Hematopoietic multipotent progenitor cell (in vitro differentiated cells): ENCODE measurements around the gene RCCD1. TPM values are rescaled to one million over a fixed set of nuclear protein-coding genes. Genes with fewer than 3 reads are reported as not detected.

Experiments used
- DNase-seq, 3 donors: peaks; one replicate each; pipeline ENCODE4 v3.0.0-alpha.2; 2011 to 2015; ENCODE audit warnings: low read depth in 2 of 3, low spot score in 2 of 3
- total RNA-seq: library from RNA; depleted of rRNA; stranded (reverse); fragments of >200 nt; gene quantifications from one replicate; pipeline ENCODE4 v1.2.3, GENCODE V29; 2012

RCCD1 gene
- total RNA-seq, 1 donor = 13.7 TPM

- DNase-seq = no peak
Measured at GRCh38 chr15:90960298-90961091, 5.8 kb downstream of the RCCD1 start.

- no peak for DNase-seq
Measured at GRCh38 chr15:90962021-90962420, 7.3 kb downstream of the RCCD1 start.

GRCh38 chr15:90966262-90966661, 11.6 kb downstream of the RCCD1 start:
- DNase-seq = no peak

GRCh38 chr15:90967206-90967605, 12.5 kb downstream of the RCCD1 start:
- DNase-seq = no peak

DNA sequence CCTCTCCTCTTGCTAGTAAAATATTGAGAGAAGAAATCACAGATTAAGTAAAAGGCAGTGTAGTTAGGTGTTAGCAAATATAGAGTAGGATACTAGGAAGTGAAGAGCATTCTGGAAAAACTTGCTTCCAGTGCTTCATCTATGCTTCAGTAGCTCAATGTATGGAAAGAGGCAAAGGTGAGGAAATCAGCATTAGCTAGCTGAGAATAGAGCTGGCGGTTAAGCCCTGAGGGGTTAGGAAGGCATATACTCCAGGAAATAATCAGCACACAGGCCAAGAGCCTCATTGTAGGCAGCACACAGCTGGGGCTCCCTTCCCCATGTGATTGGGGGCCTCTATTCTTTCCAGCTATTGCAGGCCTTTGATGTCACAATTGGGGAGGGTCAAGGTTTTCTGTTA, 13.8 kb downstream of the RCCD1 start:
- DNase-seq = no peak

- no peak for DNase-seq
Measured at GRCh38 chr15:90970274-90970673, 15.6 kb downstream of the RCCD1 start.

GRCh38 chr15:90972133-90972532, 17.4 kb downstream of the RCCD1 start:
- no peak for DNase-seq

GRCh38 chr15:90974216-90974615, 19.5 kb downstream of the RCCD1 start:
- DNase-seq = no peak

DNA sequence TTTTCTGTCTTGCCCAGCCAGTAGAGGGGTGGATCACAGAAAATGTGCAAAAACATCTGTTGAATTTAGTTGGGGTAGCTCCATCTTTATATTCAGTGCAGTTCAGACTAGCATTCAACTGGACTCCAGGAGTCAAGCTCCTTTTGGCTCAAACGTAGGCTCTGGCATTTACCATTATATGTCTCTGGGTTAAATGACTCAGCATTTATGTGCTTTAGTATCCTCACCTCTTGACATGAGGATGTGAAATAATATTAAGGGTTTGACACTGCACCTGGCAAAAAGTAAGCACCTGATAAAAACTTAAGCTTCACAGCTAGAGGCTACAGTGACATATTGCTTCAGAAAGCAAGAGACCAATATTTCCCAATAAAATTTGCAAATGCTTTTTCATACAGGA, 24.9 kb downstream of the RCCD1 start:
- DNase-seq = no peak

DNA sequence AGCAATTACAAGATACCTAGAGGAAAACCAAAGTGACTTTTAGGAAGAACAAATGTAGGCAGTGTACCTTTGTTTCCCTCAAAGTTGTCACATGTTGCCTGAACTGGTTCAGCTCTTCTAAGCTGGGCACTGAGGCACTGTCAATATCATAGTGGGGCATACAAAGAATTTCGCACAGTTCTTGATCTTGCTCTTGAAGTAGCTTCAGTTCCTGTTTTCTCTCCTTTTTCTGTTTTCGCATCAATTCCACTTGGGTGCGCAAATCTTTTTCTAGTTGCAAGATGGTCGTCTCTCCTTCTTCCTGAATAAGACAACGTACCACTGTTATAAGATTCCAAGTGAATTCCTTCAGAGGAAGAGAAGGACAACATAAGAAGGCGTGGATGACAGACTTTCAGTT, 27.0 kb downstream of the RCCD1 start:
- no peak for DNase-seq

DNA sequence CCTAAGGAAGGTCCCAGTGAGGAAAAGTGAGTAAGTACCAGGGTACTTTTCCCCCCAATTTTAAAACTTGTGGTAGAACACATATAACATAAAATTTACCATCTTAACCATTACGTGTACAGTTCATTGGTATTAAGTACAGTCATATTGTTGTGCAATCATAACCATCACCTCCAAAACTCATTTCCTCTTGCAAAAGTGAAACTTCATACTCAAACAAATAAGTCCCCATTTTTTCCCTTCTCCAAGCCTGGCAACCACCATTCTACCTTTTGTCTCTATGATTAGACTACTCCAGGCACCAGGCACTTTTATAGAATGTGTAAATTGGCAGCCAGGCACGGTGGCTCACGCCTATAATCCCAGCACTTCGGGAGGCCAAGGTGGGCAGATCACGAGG, 27.5 kb downstream of the RCCD1 start:
- peak in 1 of 3 donors; percentile 22 for DNase-seq

DNA sequence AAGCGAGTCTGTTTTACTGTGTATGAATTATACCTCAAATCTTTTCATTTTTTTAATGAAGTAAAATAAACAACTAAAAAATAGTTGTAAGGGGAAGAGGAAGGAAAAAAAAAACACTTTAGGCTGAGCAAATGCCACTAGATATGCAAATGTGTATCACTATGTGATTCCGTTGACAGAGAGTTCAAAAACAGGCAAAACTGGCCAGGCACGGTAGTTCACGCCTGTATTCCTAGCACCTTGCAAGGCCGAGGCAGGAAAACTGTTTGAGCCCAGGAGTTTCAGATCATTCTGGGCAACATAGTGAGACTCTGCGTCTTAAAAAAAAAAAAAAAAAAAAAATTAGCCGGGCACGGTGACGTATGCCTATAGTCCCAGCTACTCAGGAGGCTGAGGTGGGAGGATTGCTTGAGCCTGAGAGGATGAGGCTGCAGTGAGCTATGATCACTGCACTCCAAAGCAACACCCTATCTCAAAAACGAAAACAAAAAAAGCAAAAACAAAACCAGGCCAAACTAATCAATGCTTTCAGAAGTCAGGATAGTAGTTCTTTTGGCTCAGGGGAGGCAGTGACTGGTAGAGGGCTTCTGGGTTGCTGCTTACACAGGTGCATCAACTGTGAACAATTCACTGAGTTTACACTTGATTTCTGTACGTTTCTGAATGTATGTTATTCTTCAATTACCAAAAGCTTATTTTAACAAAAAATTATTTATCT, 32.3 kb downstream of the RCCD1 start:
- no peak for DNase-seq

DNA sequence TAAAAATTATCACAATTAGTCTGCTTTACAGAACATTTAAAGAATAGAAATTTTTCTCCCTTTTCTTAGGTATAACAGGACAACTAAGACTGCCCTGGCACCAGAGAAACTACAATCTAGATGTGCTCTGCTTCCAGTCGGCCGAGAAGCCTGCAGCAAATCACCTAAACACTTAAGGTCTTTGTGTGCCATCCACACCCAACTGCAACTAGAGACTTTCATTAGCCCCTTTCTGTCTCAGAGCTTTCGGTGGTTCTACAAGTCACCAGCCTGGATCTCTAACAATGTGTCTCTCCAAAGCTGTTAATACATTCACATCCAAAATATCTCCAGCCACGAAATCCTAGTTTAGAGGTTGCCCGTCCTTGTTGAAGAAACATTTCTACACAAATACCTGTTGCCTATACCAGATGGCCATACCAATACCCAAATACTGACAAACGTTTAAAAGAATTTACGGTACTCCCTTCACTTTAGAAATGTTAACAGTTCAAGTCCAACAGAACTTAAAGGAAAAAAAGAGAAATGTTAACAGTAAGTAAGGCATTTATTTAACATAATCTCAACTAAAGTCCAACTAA, 33.0 kb downstream of the RCCD1 start:
- no peak for DNase-seq

DNA sequence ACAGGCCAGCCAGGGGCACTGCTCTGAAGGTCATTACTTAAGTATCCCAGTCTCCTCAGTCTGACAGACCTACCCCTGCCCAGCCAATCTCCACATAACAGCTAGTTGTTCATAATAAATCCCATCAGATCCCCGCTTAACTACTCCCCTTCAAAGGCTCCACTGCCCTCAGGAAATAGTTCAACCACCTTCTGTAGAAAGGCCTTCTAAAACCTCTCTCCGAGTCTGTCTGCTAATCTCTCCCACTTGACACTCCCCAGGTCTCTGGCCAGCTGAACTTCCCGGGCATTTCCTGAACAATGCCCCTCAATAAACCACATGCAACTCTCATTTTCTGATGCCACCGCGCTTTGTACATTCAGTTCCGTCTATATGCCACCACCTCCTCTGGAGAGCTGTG, 33.6 kb downstream of the RCCD1 start:
- DNase-seq = peak in 2 of 3 donors; percentile 11 to 30

DNA sequence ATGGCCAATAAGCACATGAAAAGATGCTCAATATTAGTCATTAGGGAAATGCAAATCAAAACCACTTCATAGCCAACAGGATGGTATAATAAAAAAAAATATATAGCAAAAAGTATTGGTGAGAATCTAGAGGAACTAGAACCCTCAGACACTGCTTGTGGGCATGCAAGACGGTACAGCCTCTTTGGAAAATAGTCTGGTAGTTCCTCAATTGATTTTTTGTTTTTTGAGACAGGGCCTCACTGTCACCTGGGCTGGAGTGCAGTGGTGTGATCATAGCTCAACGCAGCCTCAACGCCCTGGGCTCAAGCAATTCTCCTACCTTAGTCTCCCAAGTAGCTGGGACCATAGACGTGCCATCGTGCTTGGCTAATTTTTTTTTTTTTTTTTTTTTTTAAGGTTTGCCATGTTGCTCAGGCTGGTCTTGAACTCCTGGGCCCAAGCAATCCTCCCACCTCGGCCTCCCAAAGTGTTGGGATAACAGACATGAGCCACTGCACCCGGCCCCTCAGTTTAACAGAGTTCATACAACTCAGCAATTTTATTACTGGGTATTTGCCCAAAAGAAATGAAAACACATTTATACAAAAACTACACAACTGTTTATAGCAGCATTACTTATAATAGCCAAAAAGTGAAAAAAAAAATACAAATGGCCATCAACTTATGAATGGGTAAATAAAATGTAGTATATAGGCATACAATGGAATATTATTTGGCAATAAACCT, 34.5 kb downstream of the RCCD1 start:
- peak in 1 of 3 donors; percentile 42 for DNase-seq

DNA sequence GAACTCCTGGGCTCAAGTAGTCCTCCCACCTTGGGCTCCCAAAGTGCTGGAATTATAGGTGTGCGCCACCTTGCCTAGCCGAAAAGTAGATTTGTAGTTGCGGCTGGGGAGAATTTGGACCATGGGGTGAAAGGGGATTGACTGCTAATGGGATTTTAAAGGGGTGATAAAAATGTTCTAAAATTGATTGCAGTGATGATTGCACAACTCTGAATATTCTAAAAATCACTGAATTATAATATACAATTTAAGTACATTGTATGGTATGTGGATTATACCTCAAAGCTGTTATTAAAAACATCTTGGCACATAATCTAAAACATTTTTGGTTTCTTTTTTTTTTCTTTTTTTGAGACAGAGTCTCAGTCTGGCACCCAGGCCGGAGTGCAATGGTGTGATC, 35.8 kb downstream of the RCCD1 start:
- no peak for DNase-seq

DNA sequence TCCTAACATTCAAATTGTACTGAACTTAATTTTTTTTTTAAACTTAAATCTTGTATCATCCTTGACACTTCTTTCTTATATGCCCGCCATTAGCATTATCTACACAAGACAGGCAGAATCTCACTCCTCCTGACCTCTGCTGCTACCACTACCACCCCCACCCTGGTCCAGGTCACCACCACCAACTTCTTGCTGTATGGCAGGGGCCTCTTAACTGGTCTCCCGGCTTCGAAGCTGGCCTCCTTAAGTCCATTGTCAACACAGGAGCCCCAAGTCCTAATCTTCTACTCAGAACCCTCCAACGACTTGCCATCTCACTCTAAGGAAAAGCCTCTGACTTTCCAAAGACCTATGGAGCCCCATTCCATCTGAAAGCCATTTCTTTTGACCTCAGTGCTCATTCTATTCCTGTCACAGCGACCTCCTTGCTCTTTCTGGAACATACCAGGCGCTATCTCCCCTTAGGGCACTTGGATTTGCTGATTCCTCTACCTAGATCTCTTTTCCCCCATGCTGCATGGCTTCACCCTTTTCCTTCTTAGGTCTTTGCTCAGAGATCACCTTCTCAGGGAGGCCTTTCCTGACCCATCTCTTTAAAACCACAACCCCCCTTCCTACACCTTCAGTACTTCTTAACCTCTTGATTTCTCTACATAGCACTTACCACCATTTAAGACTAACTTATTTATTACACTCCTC, 37.1 kb downstream of the RCCD1 start:
- no peak for DNase-seq

- DNase-seq = no peak
Measured at GRCh38 chr15:90994059-90994416, 39.4 kb downstream of the RCCD1 start.

DNA sequence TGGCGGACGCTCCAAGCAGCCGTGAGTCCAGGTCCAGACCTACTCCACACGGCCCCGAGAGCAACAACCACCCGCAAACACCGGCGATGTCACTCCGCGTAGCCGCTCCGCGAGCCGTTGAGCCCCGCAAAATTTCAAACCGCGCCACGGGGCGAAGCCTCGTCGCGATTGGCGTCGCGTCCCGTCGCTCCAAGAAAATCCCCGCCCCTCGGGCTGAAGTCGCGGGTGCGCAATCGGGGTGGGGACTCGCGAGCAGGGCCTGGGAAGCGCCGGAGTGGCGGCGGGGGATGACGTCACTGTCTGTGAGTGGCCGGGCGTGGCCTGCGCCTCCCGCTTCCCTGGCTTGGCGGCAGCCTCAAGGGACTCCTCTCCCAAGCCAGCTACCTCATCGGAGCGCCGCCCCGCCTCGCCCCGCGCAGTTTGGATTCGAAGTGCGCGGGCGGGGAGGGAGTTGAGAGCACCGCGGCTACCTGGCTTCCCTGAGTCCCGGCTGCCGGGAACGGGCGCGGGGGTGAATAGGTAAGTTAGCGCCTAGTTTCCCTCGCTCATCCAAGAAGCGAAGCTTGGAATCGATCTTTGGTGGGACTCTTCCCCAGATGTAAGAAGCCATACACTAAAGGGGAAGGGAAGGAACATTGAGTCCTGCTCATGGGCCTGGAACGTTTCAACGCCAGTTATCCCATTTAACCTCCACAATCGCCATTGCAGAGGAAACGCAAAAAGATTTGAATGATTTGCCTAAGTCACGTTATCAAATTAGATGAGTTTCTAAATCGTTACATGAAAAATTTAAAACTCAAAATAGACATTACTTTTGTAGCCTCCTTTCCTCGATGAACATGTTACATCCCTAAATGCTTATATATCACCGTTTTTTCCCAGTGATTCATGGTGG, 40.0 kb downstream of the RCCD1 start, which contains the start of gene PRC1:
PRC1 (minus strand) TSS at position 119 of the 895 bp plus-strand sequence; CDS start at position 1, 118 bp downstream.
- peak; percentile 87 to 98 (median 95) for DNase-seq
